A549 (cell line): Measurements from ENCODE around the gene RHCG. TPM values are rescaled to one million over a fixed set of nuclear protein-coding genes. Genes with fewer than 3 reads are reported as not detected.

Experiments
- ATAC-seq, 2 experiments: fragments of 200-7000 bp in 1 of 2; fragments of >200 bp in 1 of 2; cut with Nextera tagmentation in 1 of 2; cut with Tn5 transposase in 1 of 2; 3 replicates each; pipeline versions ENCODE4 v1.8.0 to v1.9.1; 2018 to 2020; ENCODE audit warnings: mild to moderate bottlenecking in 1 of 2, moderate library complexity in 1 of 2
- CTCF ChIA-PET: fragments of 300-600 bp; sonication (Branson Sonifier 250); formaldehyde crosslinking; extraction: SDS; loops from one replicate; lab custom pipeline; 2021; ENCODE audit warnings: antibody characterized with exemption, inconsistent platforms; lab: Yijun Ruan, JAX
- POLR2A ChIA-PET: fragments of 350-600 bp; formaldehyde crosslinking; extraction: SDS; loops from one replicate; lab custom pipeline; 2021; ENCODE audit warnings: antibody characterized with exemption, inconsistent platforms; lab: Yijun Ruan, JAX
- DNase-seq, 2 experiments: peaks; one replicate each; pipeline versions ENCODE4 v3.0.0 to v3.0.0-alpha.2; 2011 to 2016; ENCODE audit warnings: low read depth in 1 of 2, low spot score in 1 of 2
- FAIRE-seq: peaks from 2 replicates; lab custom pipeline; 2011; peaks lifted over from hg19 to GRCh38; lab: Jason Lieb, UNC
- H3K27ac ChIP-seq, 2 experiments: fragments of >200 bp; sonication (Bioruptor Twin); formaldehyde crosslinking; 3 replicates each; pipeline ENCODE4 v1.5.1; 2016 to 2017
- H3K4me1 ChIP-seq: fragments of >200 bp; sonication (Bioruptor Twin); formaldehyde crosslinking; 3 replicates; pipeline ENCODE4 v1.6.1; 2016
- H3K4me2 ChIP-seq: fragments of >200 bp; sonication (Bioruptor Twin); formaldehyde crosslinking; 3 replicates; pipeline ENCODE4 v1.6.1; 2016
- H3K4me3 ChIP-seq: fragments of >200 bp; sonication (Bioruptor Twin); formaldehyde crosslinking; 3 replicates; pipeline ENCODE4 v1.5.1; 2016
- H3K9me3 ChIP-seq: fragments of >200 bp; sonication (Bioruptor Twin); formaldehyde crosslinking; 3 replicates; pipeline ENCODE4 v1.6.1; 2016
- EP300 ChIP-seq, 2 experiments: fragments of >200 bp; sonication (Bioruptor Twin); formaldehyde crosslinking; IDR thresholded peaks; 2 replicates in 1 of 2; 3 replicates in 1 of 2; pipeline ENCODE4 v1.6.1; 2016 to 2017
- HEYL ChIP-seq: fragments of 250-450 bp; sonication (Bioruptor Pico); IDR thresholded peaks from 2 replicates; pipeline ENCODE4 v1.8.0; 2021; ENCODE audit warnings: mild to moderate bottlenecking, moderate library complexity
- HOXA7 ChIP-seq: fragments of 250-450 bp; sonication (Bioruptor Pico); IDR thresholded peaks from 2 replicates; pipeline ENCODE4 v1.5.0; 2020; ENCODE audit warnings: mild to moderate bottlenecking, moderate library complexity
- JUNB ChIP-seq: fragments of >200 bp; sonication (Bioruptor Twin); formaldehyde crosslinking; IDR thresholded peaks from 2 replicates; pipeline ENCODE4 v1.6.1; 2016
- MAFK ChIP-seq: fragments of 450-650 bp; IDR thresholded peaks from 2 replicates; pipeline ENCODE4 v1.6.1; 2014; ENCODE audit not compliant: partially characterized antibody
- NPAS2 ChIP-seq: fragments of 250-450 bp; sonication (Bioruptor Pico); IDR thresholded peaks from 2 replicates; pipeline ENCODE4 v1.8.0; 2022; ENCODE audit warnings: mild to moderate bottlenecking, moderate library complexity, borderline replicate concordance
- PBX3 ChIP-seq: IDR thresholded peaks from 2 replicates; pipeline ENCODE4 v1.6.1; 2012
- POLR2AphosphoS2 ChIP-seq: conservative IDR thresholded peaks from 2 replicates; pipeline ENCODE4 v1.6.1; 2012; ENCODE audit warnings: low read length, improper control_type of control experiment, inconsistent platforms
- RAD21 ChIP-seq, 2 experiments: fragments of >200 bp in 1 of 2; sonication (Bioruptor Twin) in 1 of 2; formaldehyde crosslinking in 1 of 2; IDR thresholded peaks in 1 of 2; conservative IDR thresholded peaks in 1 of 2; 2 replicates in 1 of 2; 3 replicates in 1 of 2; pipeline ENCODE4 v1.6.1; 2012 to 2018; ENCODE audit warnings: inconsistent platforms in 1 of 2
- RARB ChIP-seq: fragments of 250-450 bp; sonication (Bioruptor Pico); IDR thresholded peaks from 2 replicates; pipeline ENCODE4 v1.8.0; 2021; ENCODE audit warnings: mild to moderate bottlenecking, moderate library complexity
- SMC3 ChIP-seq: fragments of >200 bp; sonication (Bioruptor Twin); formaldehyde crosslinking; IDR thresholded peaks from 3 replicates; pipeline ENCODE4 v1.6.1; 2018; ENCODE audit warnings: inconsistent platforms
- TFCP2L1 ChIP-seq: fragments of 250-450 bp; sonication (Bioruptor Pico); IDR thresholded peaks from 2 replicates; pipeline ENCODE4 v1.5.0; 2021; ENCODE audit warnings: mild to moderate bottlenecking
- ZC3H11A ChIP-seq: fragments of 450-650 bp; IDR thresholded peaks from 2 replicates; pipeline ENCODE4 v1.6.1; 2014; ENCODE audit warnings: antibody characterized with exemption, mild to moderate bottlenecking
- ZFP36 ChIP-seq: fragments of 450-650 bp; IDR thresholded peaks from 2 replicates; pipeline ENCODE4 v1.6.1; 2014; ENCODE audit warnings: borderline replicate concordance; ENCODE audit not compliant: partially characterized antibody
- WGBS: methylation state at CpG from one replicate; pipeline ENCODE4 v1.1.6; 2017; ENCODE audit errors: missing lambda C conversion rate; 5-methylcytosine and 5-hydroxymethylcytosine counted together
- polyA plus RNA-seq, 4 experiments: library from polyadenylated mRNA; depleted of rRNA in 3 of 4; stranded (reverse); fragments of >200 nt; fragmentation: RNase III in 1 of 4; extraction: RNeasy Plus Mini Kit Qiagen cat#74134 plus additional on column Dnase treatment in 1 of 4; gene quantifications; 2 replicates in 3 of 4; 3 replicates in 1 of 4; pipeline ENCODE4 v1.2.3, GENCODE V29; 2011 to 2017
- TF ChIP-seq, protein P1 (sequence below): fragments of >200 bp; sonication (Bioruptor Twin); formaldehyde crosslinking; IDR thresholded peaks from 3 replicates; pipeline ENCODE4 v1.5.1; 2016
- TF ChIP-seq, protein P2 (sequence below): fragments of 200-600 bp; sonication (generic); IDR thresholded peaks from 2 replicates; pipeline ENCODE4 v1.6.1; 2016; ENCODE audit warnings: antibody characterized with exemption, mild to moderate bottlenecking, moderate library complexity

The RHCG gene
- polyA plus RNA-seq, 2 of the 4 experiments (the other 2 are of a cell fraction) = 3.6 to 11.0 TPM

- TF ChIP-seq, protein P1, sequence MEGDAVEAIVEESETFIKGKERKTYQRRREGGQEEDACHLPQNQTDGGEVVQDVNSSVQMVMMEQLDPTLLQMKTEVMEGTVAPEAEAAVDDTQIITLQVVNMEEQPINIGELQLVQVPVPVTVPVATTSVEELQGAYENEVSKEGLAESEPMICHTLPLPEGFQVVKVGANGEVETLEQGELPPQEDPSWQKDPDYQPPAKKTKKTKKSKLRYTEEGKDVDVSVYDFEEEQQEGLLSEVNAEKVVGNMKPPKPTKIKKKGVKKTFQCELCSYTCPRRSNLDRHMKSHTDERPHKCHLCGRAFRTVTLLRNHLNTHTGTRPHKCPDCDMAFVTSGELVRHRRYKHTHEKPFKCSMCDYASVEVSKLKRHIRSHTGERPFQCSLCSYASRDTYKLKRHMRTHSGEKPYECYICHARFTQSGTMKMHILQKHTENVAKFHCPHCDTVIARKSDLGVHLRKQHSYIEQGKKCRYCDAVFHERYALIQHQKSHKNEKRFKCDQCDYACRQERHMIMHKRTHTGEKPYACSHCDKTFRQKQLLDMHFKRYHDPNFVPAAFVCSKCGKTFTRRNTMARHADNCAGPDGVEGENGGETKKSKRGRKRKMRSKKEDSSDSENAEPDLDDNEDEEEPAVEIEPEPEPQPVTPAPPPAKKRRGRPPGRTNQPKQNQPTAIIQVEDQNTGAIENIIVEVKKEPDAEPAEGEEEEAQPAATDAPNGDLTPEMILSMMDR = peak; percentile 84
- TF ChIP-seq RAD21 (conservative IDR thresholded peaks at IDR 0.05 in 1 of 2, IDR thresholded peaks at IDR 0.05 in 1 of 2) (peak; percentile 77), SMC3 (peak; percentile 61; the same call in 2 of the 3 replicates), EP300 (IDR thresholded peaks at IDR 0.05) (no peak), POLR2AphosphoS2 (no peak), NPAS2 (CRISPR knock-in tag) (no peak)
- TF ChIP-seq, protein P2, sequence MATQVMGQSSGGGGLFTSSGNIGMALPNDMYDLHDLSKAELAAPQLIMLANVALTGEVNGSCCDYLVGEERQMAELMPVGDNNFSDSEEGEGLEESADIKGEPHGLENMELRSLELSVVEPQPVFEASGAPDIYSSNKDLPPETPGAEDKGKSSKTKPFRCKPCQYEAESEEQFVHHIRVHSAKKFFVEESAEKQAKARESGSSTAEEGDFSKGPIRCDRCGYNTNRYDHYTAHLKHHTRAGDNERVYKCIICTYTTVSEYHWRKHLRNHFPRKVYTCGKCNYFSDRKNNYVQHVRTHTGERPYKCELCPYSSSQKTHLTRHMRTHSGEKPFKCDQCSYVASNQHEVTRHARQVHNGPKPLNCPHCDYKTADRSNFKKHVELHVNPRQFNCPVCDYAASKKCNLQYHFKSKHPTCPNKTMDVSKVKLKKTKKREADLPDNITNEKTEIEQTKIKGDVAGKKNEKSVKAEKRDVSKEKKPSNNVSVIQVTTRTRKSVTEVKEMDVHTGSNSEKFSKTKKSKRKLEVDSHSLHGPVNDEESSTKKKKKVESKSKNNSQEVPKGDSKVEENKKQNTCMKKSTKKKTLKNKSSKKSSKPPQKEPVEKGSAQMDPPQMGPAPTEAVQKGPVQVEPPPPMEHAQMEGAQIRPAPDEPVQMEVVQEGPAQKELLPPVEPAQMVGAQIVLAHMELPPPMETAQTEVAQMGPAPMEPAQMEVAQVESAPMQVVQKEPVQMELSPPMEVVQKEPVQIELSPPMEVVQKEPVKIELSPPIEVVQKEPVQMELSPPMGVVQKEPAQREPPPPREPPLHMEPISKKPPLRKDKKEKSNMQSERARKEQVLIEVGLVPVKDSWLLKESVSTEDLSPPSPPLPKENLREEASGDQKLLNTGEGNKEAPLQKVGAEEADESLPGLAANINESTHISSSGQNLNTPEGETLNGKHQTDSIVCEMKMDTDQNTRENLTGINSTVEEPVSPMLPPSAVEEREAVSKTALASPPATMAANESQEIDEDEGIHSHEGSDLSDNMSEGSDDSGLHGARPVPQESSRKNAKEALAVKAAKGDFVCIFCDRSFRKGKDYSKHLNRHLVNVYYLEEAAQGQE = no peak
- ATAC-seq (peak; percentile 73 to 93), DNase-seq (peak; percentile 68 to 88), FAIRE-seq (no peak)
- ChIA-PET POLR2A (no interaction called here), CTCF (interaction anchor here (0.6 to 18.2 kb wide), 45 partner anchors 8 to 236 kb away, joined by 3 to 369 read pairs (median 5); partner anchors contain the start of genes RHCG and TICRR)
- no peaks in the 10 kb centered on the region for H3K9me3 ChIP-seq
- no peak overlapping the region for H3K4me3 ChIP-seq
- no peaks in the 10 kb centered on the region for H3K4me1 ChIP-seq
- no peak overlapping the region for H3K27ac ChIP-seq
- no peak overlapping the region for H3K4me2 ChIP-seq
- WGBS = 59% methylated on average over 19 of the region's 19 CpGs
Measured at GRCh38 chr15:89442671-89443307, 53.6 kb downstream of the RHCG start.

GRCh38 chr15:89442155-89442554, 54.2 kb downstream of the RHCG start:
- 76% methylated on average over 10 of the region's 10 CpGs for WGBS

GRCh38 chr15:89441295-89441812, 55.0 kb downstream of the RHCG start:
- no peak for TF ChIP-seq RARB (CRISPR knock-in tag)
- no peak for TF ChIP-seq HEYL
- no peak for TF ChIP-seq PBX3
- TF ChIP-seq, protein P1 = no peak
- no peak for TF ChIP-seq HOXA7 (CRISPR knock-in tag)
- no peak for TF ChIP-seq ZC3H11A
- no peak for TF ChIP-seq MAFK
- TF ChIP-seq TFCP2L1 (CRISPR knock-in tag) = no peak
- no peak for TF ChIP-seq POLR2AphosphoS2
- Histone ChIP-seq H3K4me2 (no peak overlapping the region), H3K9me3 (no peaks in the 10 kb centered on the region), H3K4me1 (peaks cover 7% of the 10 kb centered on the region; the same call in 1 of the 3 replicates), H3K27ac (no peak overlapping the region), H3K4me3 (no peak overlapping the region)
- 94% methylated on average over 3 of the region's 3 CpGs for WGBS
- ChIA-PET POLR2A (no interaction called here), CTCF (interaction anchor here (1.1 to 18.2 kb wide), 20 partner anchors 10 to 231 kb away, joined by 3 to 369 read pairs (median 8); partner anchors contain the start of gene RHCG)
- ATAC-seq = no peak
- no peak for FAIRE-seq
- no peak for DNase-seq

More at GRCh38 chr15:89442155-89442554, 54.2 kb downstream of the RHCG start:
- H3K27ac ChIP-seq = no peak overlapping the region
- TF ChIP-seq ZFP36 = no peak
- TF ChIP-seq JUNB = no peak
- DNase-seq (no peak), FAIRE-seq (no peak), ATAC-seq (no peak; a peak in 1 of 6 replicates)
- no peaks in the 10 kb centered on the region for H3K9me3 ChIP-seq
- ChIA-PET POLR2A (no interaction called here), CTCF (interaction anchor here (0.6 to 18.2 kb wide), 41 partner anchors 8 to 230 kb away, joined by 3 to 369 read pairs (median 5); partner anchors contain the start of genes RHCG and TICRR)
- no peaks in the 10 kb centered on the region for H3K4me1 ChIP-seq
- no peak overlapping the region for H3K4me2 ChIP-seq
- no peak overlapping the region for H3K4me3 ChIP-seq
